NCI-H2107 (cell line): ENCODE measurements around the gene SLC7A1.

Experiments
- DNase-seq: peaks from one replicate; lab custom pipeline; 2025; lab: John Stamatoyannopoulos, UW

Gene SLC7A1

GRCh38 chr13:29487466-29488454 is 107.7 kb downstream of the SLC7A1 start:
- DNase-seq = no peak

GRCh38 chr13:29486551-29486950 is 108.9 kb downstream of the SLC7A1 start:
- no peak for DNase-seq

- DNase-seq = no peak
Observed at GRCh38 chr13:29484796-29485195, 110.7 kb downstream of the SLC7A1 start.

- DNase-seq = peak; percentile 29
Observed at GRCh38 chr13:29484236-29484635, 111.3 kb downstream of the SLC7A1 start.

- no peak for DNase-seq
Observed at GRCh38 chr13:29483623-29484022, 111.9 kb downstream of the SLC7A1 start.

- no peak for DNase-seq
Observed at GRCh38 chr13:29483211-29483610, 112.3 kb downstream of the SLC7A1 start.

GRCh38 chr13:29482504-29482903 is 113.0 kb downstream of the SLC7A1 start:
- no peak for DNase-seq

GRCh38 chr13:29481603-29482002 is 113.9 kb downstream of the SLC7A1 start:
- no peak for DNase-seq

GRCh38 chr13:29480893-29481525 is 114.5 kb downstream of the SLC7A1 start:
- DNase-seq = no peak

- DNase-seq = no peak
Observed at GRCh38 chr13:29479716-29480492, 115.6 kb downstream of the SLC7A1 start.

GRCh38 chr13:29476046-29476445 is 119.4 kb downstream of the SLC7A1 start:
- DNase-seq = no peak

- DNase-seq = no peak
Observed at GRCh38 chr13:29474991-29475390, 120.5 kb downstream of the SLC7A1 start.

- no peak for DNase-seq
Observed at GRCh38 chr13:29473166-29473565, 122.3 kb downstream of the SLC7A1 start.

GRCh38 chr13:29472332-29472961 is 123.0 kb downstream of the SLC7A1 start:
- DNase-seq = no peak

GRCh38 chr13:29471551-29471950 is 123.9 kb downstream of the SLC7A1 start:
- no peak for DNase-seq

GRCh38 chr13:29465741-29466293 is 129.7 kb downstream of the SLC7A1 start:
- DNase-seq = no peak

- DNase-seq = no peak
Observed at GRCh38 chr13:29464105-29464679, 131.3 kb downstream of the SLC7A1 start.

GRCh38 chr13:29459813-29460355 is 135.6 kb downstream of the SLC7A1 start:
- DNase-seq = no peak
